DND-41 (cell line): ENCODE data around the gene TCP1.

Experiments used
- ATAC-seq: fragments of 200-7000 bp; cut with Tn5 transposase; 3 replicates; pipeline ENCODE4 v1.9.1; 2021; ENCODE audit warnings: low read depth; ENCODE audit not compliant: insufficient read depth
- DNase-seq: peaks from one replicate; pipeline ENCODE4 v3.0.0-alpha.2; 2020
- H2AFZ ChIP-seq: 2 replicates; pipeline ENCODE4 v1.6.0; 2012; ENCODE audit warnings: low read depth, low read length
- H3K27ac ChIP-seq: 2 replicates; pipeline ENCODE4 v1.5.1; 2012; ENCODE audit warnings: low read length, inconsistent platforms
- H3K27me3 ChIP-seq: fragments of 200-600 bp; sonication (generic); 2 replicates; pipeline ENCODE4 v1.6.0; 2012; ENCODE audit warnings: low read length, mild to moderate bottlenecking, inconsistent platforms; ENCODE audit not compliant: insufficient read depth, poor library complexity
- H3K36me3 ChIP-seq: 2 replicates; pipeline ENCODE4 v1.5.1; 2012; ENCODE audit warnings: low read length, inconsistent platforms; ENCODE audit not compliant: insufficient read depth
- H3K4me1 ChIP-seq: 2 replicates; pipeline ENCODE4 v1.5.1; 2012; ENCODE audit warnings: mild to moderate bottlenecking, low read length; ENCODE audit not compliant: insufficient read depth
- H3K4me2 ChIP-seq: 2 replicates; pipeline ENCODE4 v1.6.0; 2012; ENCODE audit warnings: mild to moderate bottlenecking, moderate library complexity, low read length, inconsistent platforms; ENCODE audit not compliant: insufficient read depth
- H3K4me3 ChIP-seq, 2 experiments: fragments of 200-600 bp in 1 of 2; shearing (Covaris generic) in 1 of 2; 2 replicates each; pipeline ENCODE4 v1.5.1; 2012 to 2016; ENCODE audit warnings: inconsistent platforms in 2 of 2, low read length in 2 of 2, mild to moderate bottlenecking in 2 of 2, low read depth in 1 of 2, moderate library complexity in 1 of 2
- H3K79me2 ChIP-seq: 2 replicates; pipeline ENCODE4 v1.6.0; 2012; ENCODE audit warnings: low read length, inconsistent platforms; ENCODE audit not compliant: insufficient read depth
- H3K9ac ChIP-seq: 2 replicates; pipeline ENCODE4 v1.6.0; 2012; ENCODE audit warnings: low read depth, mild to moderate bottlenecking, inconsistent platforms, low read length, moderate library complexity
- H3K9me3 ChIP-seq: 2 replicates; pipeline ENCODE4 v1.5.1; 2012; ENCODE audit warnings: low read length, moderate library complexity, mild to moderate bottlenecking, inconsistent platforms; ENCODE audit not compliant: insufficient read depth, severe bottlenecking
- H4K20me1 ChIP-seq: 2 replicates; pipeline ENCODE4 v1.6.0; 2012; ENCODE audit warnings: low read length; ENCODE audit not compliant: insufficient read depth
- EZH2 ChIP-seq: IDR thresholded peaks from 3 replicates; pipeline ENCODE4 v1.6.1; 2012; ENCODE audit warnings: borderline replicate concordance, low read depth, mild to moderate bottlenecking, moderate library complexity, low read length, inconsistent platforms; ENCODE audit not compliant: severe bottlenecking
- TF ChIP-seq, protein P1 (sequence below): IDR thresholded peaks from 2 replicates; pipeline ENCODE4 v1.5.1; 2012; ENCODE audit warnings: borderline replicate concordance, low read length, moderate library complexity, mild to moderate bottlenecking; ENCODE audit not compliant: poor library complexity, severe bottlenecking; ENCODE audit errors: extremely low read depth

TCP1 gene

DNA sequence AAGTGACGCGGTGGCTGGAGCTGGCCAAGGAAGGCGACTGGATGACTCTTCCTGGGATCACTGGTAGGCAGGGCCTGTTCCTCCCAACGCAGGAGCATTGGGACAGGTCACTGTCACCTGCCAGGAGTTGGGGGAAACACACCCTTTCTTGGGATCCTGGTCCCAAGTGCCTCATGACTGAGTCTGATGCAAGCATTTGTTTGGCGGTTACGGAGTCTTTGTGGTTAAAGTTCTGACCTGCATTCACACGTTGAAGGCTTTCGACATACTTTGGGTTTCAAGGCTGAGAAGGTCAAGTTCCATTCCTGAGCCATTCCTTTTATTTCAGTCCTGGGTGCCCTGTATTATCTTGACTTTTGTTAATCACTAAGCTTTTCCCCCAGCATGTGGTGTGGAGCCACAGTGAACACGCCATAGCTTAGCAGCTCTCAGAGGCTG is 16.6 kb upstream of the TCP1 start:
- Histone ChIP-seq H4K20me1 (no peaks in the 10 kb centered on the region), H3K9ac (no peak overlapping the region), H3K27ac (no peak overlapping the region), H3K27me3 (no peaks in the 10 kb centered on the region), H3K79me2 (no peaks in the 10 kb centered on the region), H3K36me3 (no peaks in the 10 kb centered on the region), H3K9me3 (no peaks in the 10 kb centered on the region), H2AFZ (no peak overlapping the region), H3K4me1 (no peaks in the 10 kb centered on the region), H3K4me3 (no peak overlapping the region), H3K4me2 (no peak overlapping the region)
- TF ChIP-seq EZH2, result no peak
- TF ChIP-seq, protein P1, sequence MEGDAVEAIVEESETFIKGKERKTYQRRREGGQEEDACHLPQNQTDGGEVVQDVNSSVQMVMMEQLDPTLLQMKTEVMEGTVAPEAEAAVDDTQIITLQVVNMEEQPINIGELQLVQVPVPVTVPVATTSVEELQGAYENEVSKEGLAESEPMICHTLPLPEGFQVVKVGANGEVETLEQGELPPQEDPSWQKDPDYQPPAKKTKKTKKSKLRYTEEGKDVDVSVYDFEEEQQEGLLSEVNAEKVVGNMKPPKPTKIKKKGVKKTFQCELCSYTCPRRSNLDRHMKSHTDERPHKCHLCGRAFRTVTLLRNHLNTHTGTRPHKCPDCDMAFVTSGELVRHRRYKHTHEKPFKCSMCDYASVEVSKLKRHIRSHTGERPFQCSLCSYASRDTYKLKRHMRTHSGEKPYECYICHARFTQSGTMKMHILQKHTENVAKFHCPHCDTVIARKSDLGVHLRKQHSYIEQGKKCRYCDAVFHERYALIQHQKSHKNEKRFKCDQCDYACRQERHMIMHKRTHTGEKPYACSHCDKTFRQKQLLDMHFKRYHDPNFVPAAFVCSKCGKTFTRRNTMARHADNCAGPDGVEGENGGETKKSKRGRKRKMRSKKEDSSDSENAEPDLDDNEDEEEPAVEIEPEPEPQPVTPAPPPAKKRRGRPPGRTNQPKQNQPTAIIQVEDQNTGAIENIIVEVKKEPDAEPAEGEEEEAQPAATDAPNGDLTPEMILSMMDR, result no peak
- DNase-seq, result no peak
- no peak for ATAC-seq

DNA sequence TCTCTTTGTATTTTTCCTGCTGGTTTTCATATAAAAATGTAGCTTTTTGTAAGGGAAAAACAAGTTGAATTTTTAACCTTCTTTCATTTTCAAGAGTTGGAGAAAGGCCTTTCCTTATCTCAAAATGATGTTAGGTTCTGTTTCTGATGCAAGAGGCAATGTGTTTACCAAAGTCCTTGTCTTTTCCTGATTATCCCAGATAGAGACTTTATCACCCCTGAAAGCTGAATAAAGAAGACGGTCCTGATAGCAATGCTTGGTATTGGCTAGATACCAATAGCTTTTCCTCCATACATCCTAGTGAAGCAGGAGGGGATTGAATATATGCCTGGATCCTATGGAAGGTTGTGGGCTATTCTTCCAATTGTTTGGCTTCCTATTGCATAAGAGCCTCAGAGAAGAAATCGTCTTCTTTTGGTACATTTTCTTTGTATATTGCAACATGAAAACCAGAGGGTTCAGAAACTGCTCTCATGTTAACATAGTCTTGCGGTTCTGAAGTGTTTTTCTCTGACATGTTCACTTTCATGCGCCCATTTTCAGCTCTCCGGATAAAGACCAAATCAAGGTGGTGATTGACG is 16.1 kb upstream of the TCP1 start:
- ATAC-seq, result no peak
- Histone ChIP-seq H3K4me3 (no peak overlapping the region), H3K4me1 (no peaks in the 10 kb centered on the region), H3K4me2 (no peak overlapping the region), H3K9me3 (no peaks in the 10 kb centered on the region), H3K27me3 (no peaks in the 10 kb centered on the region), H3K79me2 (no peaks in the 10 kb centered on the region), H2AFZ (no peak overlapping the region), H3K9ac (no peak overlapping the region), H3K36me3 (no peaks in the 10 kb centered on the region), H4K20me1 (no peaks in the 10 kb centered on the region), H3K27ac (no peak overlapping the region)
- no peak for DNase-seq
- TF ChIP-seq EZH2, result no peak
- TF ChIP-seq, protein P1, result no peak

DNA sequence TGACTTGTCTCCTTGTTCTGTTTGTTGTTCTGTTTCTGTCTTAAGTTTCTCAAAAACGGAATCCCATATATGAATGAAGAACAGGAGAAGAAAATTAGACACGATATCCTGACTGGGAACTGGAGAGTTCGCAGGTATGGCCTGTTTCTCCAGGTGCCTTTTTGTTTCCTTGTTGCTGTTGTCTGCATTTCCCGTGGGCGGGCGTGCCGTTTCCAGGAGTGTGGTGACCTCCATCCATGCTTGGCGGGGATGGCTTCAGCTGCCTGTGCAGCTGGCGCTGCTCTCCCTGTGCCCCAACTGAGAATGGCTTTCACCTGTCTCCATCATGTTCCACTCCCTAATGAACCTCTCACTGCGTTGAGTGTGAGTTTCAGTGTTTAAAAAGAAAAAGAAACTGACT is 15.1 kb upstream of the TCP1 start:
- Histone ChIP-seq H4K20me1 (no peaks in the 10 kb centered on the region), H3K36me3 (peaks cover 6% of the 10 kb centered on the region), H3K9ac (no peak overlapping the region), H3K27me3 (no peaks in the 10 kb centered on the region), H3K4me3 (no peak overlapping the region), H2AFZ (no peak overlapping the region), H3K79me2 (no peaks in the 10 kb centered on the region), H3K9me3 (no peaks in the 10 kb centered on the region), H3K27ac (no peak overlapping the region), H3K4me1 (no peaks in the 10 kb centered on the region), H3K4me2 (no peak overlapping the region)
- no peak for ATAC-seq
- no peak for DNase-seq
- TF ChIP-seq, protein P1, result no peak
- TF ChIP-seq EZH2, result no peak

DNA sequence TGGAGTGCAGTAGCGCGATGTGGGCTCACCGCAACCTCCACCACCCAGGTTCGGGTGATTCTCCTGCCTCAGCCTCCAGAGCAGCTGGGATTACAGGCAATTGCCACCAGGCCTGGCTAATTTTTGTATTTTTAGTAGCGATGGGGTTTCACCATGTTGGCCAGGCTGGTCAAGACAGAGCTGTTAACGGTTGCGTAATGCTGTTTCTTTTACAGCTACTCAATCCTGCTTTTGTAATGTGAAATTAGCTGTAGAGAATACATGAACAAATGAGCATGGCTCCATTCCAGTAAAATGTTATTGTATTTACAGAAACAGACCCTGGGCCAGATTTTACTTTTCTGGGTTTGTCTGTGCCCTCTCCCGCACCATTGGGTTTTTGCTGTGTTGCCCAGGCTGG is 12.5 kb upstream of the TCP1 start:
- Histone ChIP-seq H3K9me3 (no peaks in the 10 kb centered on the region), H3K4me1 (no peaks in the 10 kb centered on the region), H3K4me2 (no peak overlapping the region), H3K4me3 (no peak overlapping the region), H3K36me3 (peaks cover 31% of the 10 kb centered on the region), H3K27ac (no peak overlapping the region), H3K79me2 (no peaks in the 10 kb centered on the region), H4K20me1 (0 out of 2 replicates have a peak, but pooled peaks cover 5% of the 10 kb centered on the region), H3K9ac (no peak overlapping the region), H3K27me3 (no peaks in the 10 kb centered on the region), H2AFZ (no peak overlapping the region)
- no peak for DNase-seq
- TF ChIP-seq, protein P1, result no peak
- no peak for TF ChIP-seq EZH2
- ATAC-seq, result no peak
